Lower lobe of right lung (tissue), 2 donors: ENCODE data around the gene TMC6. TPM values are rescaled to one million over a fixed set of nuclear protein-coding genes. Genes with fewer than 3 reads are reported as not detected.

Source experiments
- ATAC-seq, 2 donors: fragments of 200-7000 bp; cut with Tn5 transposase; one replicate each; pipeline ENCODE4 v1.9.1; 2020 to 2022; ENCODE audit warnings: mild to moderate bottlenecking in 2 of 2, moderate library complexity in 2 of 2
- DNase-seq: peaks from one replicate; pipeline ENCODE4 v3.0.0-alpha.2; 2020
- H3K27ac ChIP-seq: fragments of 200-600 bp; one replicate; pipeline ENCODE4 v1.8.0; 2022
- H3K27me3 ChIP-seq: fragments of 200-600 bp; one replicate; pipeline ENCODE4 v1.8.0; 2022; ENCODE audit warnings: low read depth
- H3K36me3 ChIP-seq: fragments of 200-600 bp; one replicate; pipeline ENCODE4 v1.8.0; 2022; ENCODE audit warnings: mild to moderate bottlenecking
- H3K4me1 ChIP-seq: fragments of 200-600 bp; one replicate; pipeline ENCODE4 v1.8.0; 2022
- H3K4me3 ChIP-seq: fragments of 200-600 bp; one replicate; pipeline ENCODE4 v1.8.0; 2022; ENCODE audit warnings: mild to moderate bottlenecking
- H3K9me3 ChIP-seq: fragments of 200-600 bp; one replicate; pipeline ENCODE4 v1.8.0; 2022
- CTCF ChIP-seq: fragments of 200-600 bp; IDR thresholded peaks from one replicate; pipeline ENCODE4 v1.8.0; 2022; ENCODE audit warnings: antibody characterized with exemption, mild to moderate bottlenecking
- intact Hi-C: fragments of 100-400 bp; cut with DNase I; formaldehyde crosslinking; loops from one replicate; pipeline ENCODE4 v1.11.0; 2022
- total RNA-seq: library from RNA; stranded (reverse); fragmentation: NEBNext Ultra II Directional; extraction: Animal tissue kit (Norgen Biotek cat#: 25700); gene quantifications from one replicate; pipeline ENCODE4 v1.2.1, GENCODE V29; 2021
- donor health status: DM: no; HTN: yes; CAD: no; lungs with severe emphysema.

TMC6 gene
- total RNA-seq, 1 donor from 2014 or later = 173 TPM

GRCh38 chr17:78114831-78115723 lies 13.5 kb downstream of the TMC6 start:
- Histone ChIP-seq H3K4me3 (no peak overlapping the region), H3K9me3 (no peaks in the 10 kb centered on the region), H3K27ac (no peak overlapping the region), H3K36me3 (peaks cover 63% of the 10 kb centered on the region), H3K27me3 (no peaks in the 10 kb centered on the region), H3K4me1 (peaks cover 19% of the 10 kb centered on the region)
- TF ChIP-seq CTCF = no peak
- intact Hi-C loops = no loop called here
- DNase-seq (no peak), ATAC-seq (no peak)

- Histone ChIP-seq H3K27me3 (no peaks in the 10 kb centered on the region), H3K9me3 (no peaks in the 10 kb centered on the region), H3K4me3 (no peak overlapping the region), H3K4me1 (peaks cover 19% of the 10 kb centered on the region), H3K36me3 (peaks cover 67% of the 10 kb centered on the region), H3K27ac (no peak overlapping the region)
- intact Hi-C loops = no loop called here
- no peak for ATAC-seq
- TF ChIP-seq CTCF = no peak
- no peak for DNase-seq
Observed at GRCh38 chr17:78113804-78114785, 14.5 kb downstream of the TMC6 start.

- peaks cover 19% of the 10 kb centered on the region for H3K4me1 ChIP-seq
- H3K36me3 ChIP-seq = peaks cover 67% of the 10 kb centered on the region
- intact Hi-C loops = no loop called here
- no peaks in the 10 kb centered on the region for H3K27me3 ChIP-seq
- H3K4me3 ChIP-seq = no peak overlapping the region
- no peak overlapping the region for H3K27ac ChIP-seq
- no peaks in the 10 kb centered on the region for H3K9me3 ChIP-seq
- peak; percentile 100 for TF ChIP-seq CTCF
- ATAC-seq (peak; percentile 86 to 89), DNase-seq (peak; percentile 86)
Observed at GRCh38 chr17:78112518-78113471, 15.8 kb downstream of the TMC6 start.

GRCh38 chr17:78111727-78112517 lies 16.6 kb downstream of the TMC6 start:
- Histone ChIP-seq H3K4me3 (no peak overlapping the region), H3K27ac (no peak overlapping the region), H3K27me3 (no peaks in the 10 kb centered on the region), H3K9me3 (no peaks in the 10 kb centered on the region), H3K36me3 (peaks cover 67% of the 10 kb centered on the region), H3K4me1 (peaks cover 19% of the 10 kb centered on the region)
- intact Hi-C loops = no loop called here
- DNase-seq (no peak), ATAC-seq (peak; percentile 4 to 10)
- no peak for TF ChIP-seq CTCF
